OCI-LY7 (cell line): ENCODE data around the gene CASZ1. TPM values are rescaled to one million over a fixed set of nuclear protein-coding genes. Genes with fewer than 3 reads are reported as not detected.

Experiments used
- BruUV-seq: library from RNA; stranded (reverse); fragments of 400-500 nt; replicated peaks from 2 replicates; lab custom pipeline; 2021; lab: Mats Ljungman, UMichigan
- CTCF ChIA-PET: fragments of 300-600 bp; sonication (Branson Sonifier 250); formaldehyde crosslinking; loops from one replicate; lab custom pipeline; 2022; ENCODE audit warnings: antibody characterized with exemption; ENCODE audit not compliant: unreplicated experiment; lab: Charles Lee
- POLR2A ChIA-PET: fragments of 300-600 bp; sonication (Branson Sonifier 250); formaldehyde crosslinking; loops from one replicate; lab custom pipeline; 2022; ENCODE audit warnings: antibody characterized with exemption; lab: Charles Lee
- DNase-seq: peaks from one replicate; pipeline ENCODE4 v3.0.0-alpha.2; 2015; ENCODE audit warnings: low spot score
- H2AFZ ChIP-seq: fragments of 200-600 bp; sonication (generic), shearing (Covaris generic); 2 replicates; pipeline ENCODE4 v1.6.1; 2014; ENCODE audit warnings: mild to moderate bottlenecking, antibody characterized with exemption, low read length, moderate library complexity
- H3K27ac ChIP-seq: fragments of 200-600 bp; sonication (generic); 2 replicates; pipeline ENCODE4 v1.5.1; 2014; ENCODE audit warnings: mixed run types, low read depth, mild to moderate bottlenecking, moderate library complexity, low read length, inconsistent platforms; ENCODE audit not compliant: poor library complexity, severe bottlenecking
- H3K36me3 ChIP-seq: fragments of 200-600 bp; sonication (generic); 2 replicates; pipeline ENCODE4 v1.6.1; 2014; ENCODE audit warnings: mild to moderate bottlenecking, antibody characterized with exemption, low read length, moderate library complexity, mixed read lengths; ENCODE audit not compliant: insufficient read depth
- H3K4me1 ChIP-seq: fragments of 200-600 bp; sonication (generic); 2 replicates; pipeline ENCODE4 v1.5.1; 2014; ENCODE audit warnings: mild to moderate bottlenecking, low read length; ENCODE audit not compliant: insufficient read depth, poor library complexity, severe bottlenecking
- H3K4me2 ChIP-seq: fragments of 200-600 bp; sonication (generic); 2 replicates; pipeline ENCODE4 v1.6.1; 2014; ENCODE audit warnings: mild to moderate bottlenecking, low read length
- H3K4me3 ChIP-seq: fragments of 200-600 bp; sonication (generic); 2 replicates; pipeline ENCODE4 v1.5.1; 2014; ENCODE audit warnings: mild to moderate bottlenecking, low read depth, low read length; ENCODE audit not compliant: poor library complexity, severe bottlenecking
- H3K79me2 ChIP-seq: fragments of 200-600 bp; sonication (generic); 2 replicates; pipeline ENCODE4 v1.6.1; 2016; ENCODE audit warnings: low read depth, mild to moderate bottlenecking, low read length, moderate library complexity, mixed read lengths; ENCODE audit not compliant: insufficient read depth
- H3K9me2 ChIP-seq: fragments of 200-600 bp; sonication (generic); 2 replicates; pipeline ENCODE4 v1.6.1; 2016; ENCODE audit warnings: mild to moderate bottlenecking, low read length, mixed read lengths; ENCODE audit not compliant: insufficient read depth
- H3K9me3 ChIP-seq: fragments of 200-600 bp; sonication (generic); 2 replicates; pipeline ENCODE4 v1.6.1; 2014; ENCODE audit warnings: mild to moderate bottlenecking, mixed run types, low read length, mixed read lengths
- H4K20me1 ChIP-seq: fragments of 200-600 bp; sonication (generic); 2 replicates; pipeline ENCODE4 v1.6.1; 2014; ENCODE audit warnings: mild to moderate bottlenecking, antibody characterized with exemption, low read length, moderate library complexity, mixed read lengths; ENCODE audit not compliant: insufficient read depth
- CTCF ChIP-seq: fragments of 200-600 bp; sonication (generic); conservative IDR thresholded peaks from 2 replicates; pipeline ENCODE4 v1.5.1; 2014; ENCODE audit warnings: mild to moderate bottlenecking, antibody characterized with exemption, low read length, moderate library complexity, mixed read lengths
- EZH2phosphoT487 ChIP-seq: fragments of 200-600 bp; sonication (generic); IDR thresholded peaks from 2 replicates; pipeline ENCODE4 v1.6.1; 2018; ENCODE audit warnings: low read depth, borderline replicate concordance, mild to moderate bottlenecking, mixed run types, antibody characterized with exemption, low read length, moderate library complexity, mixed read lengths
- intact Hi-C: fragments of 100-400 bp; cut with micrococcal nuclease; formaldehyde crosslinking; loops from one replicate; pipeline ENCODE4 v1.10.0; 2022; ENCODE audit not compliant: unreplicated experiment
- total RNA-seq, 2 experiments: library from RNA; depleted of rRNA in 1 of 2; stranded (reverse); fragments of >200 nt in 1 of 2; shearing (Covaris generic) in 1 of 2; gene quantifications; 2 replicates each; pipeline ENCODE4 v1.2.3, GENCODE V29; 2014 to 2022

Gene CASZ1
- total RNA-seq, 2 experiments from 2014 or later = 3.3 to 3.9 TPM

GRCh38 chr1:10594595-10595223, 201.7 kb downstream of the CASZ1 start:
- Histone ChIP-seq H2AFZ (no peak overlapping the region), H3K36me3 (no peaks in the 10 kb centered on the region), H3K4me3 (no peak overlapping the region), H3K4me1 (no peaks in the 10 kb centered on the region), H4K20me1 (no peaks in the 10 kb centered on the region; the same call in 1 of the 2 replicates), H3K27ac (no peak overlapping the region), H3K9me2 (no peaks in the 10 kb centered on the region), H3K9me3 (no peaks in the 10 kb centered on the region), H3K79me2 (no peaks in the 10 kb centered on the region), H3K4me2 (no peak overlapping the region)
- TF ChIP-seq CTCF (no peak), EZH2phosphoT487 (no peak)
- ChIA-PET CTCF (no interaction called here), POLR2A (no interaction called here)
- BruUV-seq = no TSS peak
- intact Hi-C loops = no loop called here
- DNase-seq = no peak

- H3K27ac ChIP-seq = no peak overlapping the region
- no peaks in the 10 kb centered on the region for H3K9me2 ChIP-seq
- no peak overlapping the region for H3K4me3 ChIP-seq
- intact Hi-C loops = no loop called here
- no peak for DNase-seq
- BruUV-seq = no TSS peak
- H3K4me2 ChIP-seq = no peak overlapping the region
- H4K20me1 ChIP-seq = no peaks in the 10 kb centered on the region; the same call in 1 of the 2 replicates
- POLR2A ChIA-PET = no interaction called here
- no peaks in the 10 kb centered on the region for H3K4me1 ChIP-seq
- no peaks in the 10 kb centered on the region for H3K79me2 ChIP-seq
- CTCF ChIA-PET = no interaction called here
- H3K36me3 ChIP-seq = no peaks in the 10 kb centered on the region
- H2AFZ ChIP-seq = no peak overlapping the region
- TF ChIP-seq CTCF (no peak), EZH2phosphoT487 (no peak)
- no peaks in the 10 kb centered on the region for H3K9me3 ChIP-seq
Observed at GRCh38 chr1:10593750-10594149, 202.7 kb downstream of the CASZ1 start.

GRCh38 chr1:10592373-10592772, 204.1 kb downstream of the CASZ1 start:
- H3K27ac ChIP-seq = no peak overlapping the region
- H3K36me3 ChIP-seq = no peaks in the 10 kb centered on the region
- H3K4me2 ChIP-seq = no peak overlapping the region
- H3K4me3 ChIP-seq = no peak overlapping the region
- DNase-seq = no peak
- H3K79me2 ChIP-seq = no peaks in the 10 kb centered on the region
- H2AFZ ChIP-seq = no peak overlapping the region
- no peaks in the 10 kb centered on the region; the same call in 1 of the 2 replicates for H4K20me1 ChIP-seq
- intact Hi-C loops = no loop called here
- no TSS peak for BruUV-seq
- no peaks in the 10 kb centered on the region for H3K4me1 ChIP-seq
- no peaks in the 10 kb centered on the region for H3K9me3 ChIP-seq
- no peaks in the 10 kb centered on the region for H3K9me2 ChIP-seq
- ChIA-PET CTCF (no interaction called here), POLR2A (interaction anchor here (1.3 kb wide), 1 partner anchor 19 kb away, joined by 3 read pairs; no protein-coding TSS in a partner anchor)
- TF ChIP-seq EZH2phosphoT487 = no peak
- no peak for TF ChIP-seq CTCF
